Measurements from ENCODE around the gene STK10.
A peak's percentile ranks its signal among the peaks of the same experiment; 100 is the strongest.
"Not testable (repeated sequence)": the region's sequence is repeated elsewhere in the genome, so short reads cannot be mapped to it uniquely, and the experiment has no call there.

The STK10 gene

DNA sequence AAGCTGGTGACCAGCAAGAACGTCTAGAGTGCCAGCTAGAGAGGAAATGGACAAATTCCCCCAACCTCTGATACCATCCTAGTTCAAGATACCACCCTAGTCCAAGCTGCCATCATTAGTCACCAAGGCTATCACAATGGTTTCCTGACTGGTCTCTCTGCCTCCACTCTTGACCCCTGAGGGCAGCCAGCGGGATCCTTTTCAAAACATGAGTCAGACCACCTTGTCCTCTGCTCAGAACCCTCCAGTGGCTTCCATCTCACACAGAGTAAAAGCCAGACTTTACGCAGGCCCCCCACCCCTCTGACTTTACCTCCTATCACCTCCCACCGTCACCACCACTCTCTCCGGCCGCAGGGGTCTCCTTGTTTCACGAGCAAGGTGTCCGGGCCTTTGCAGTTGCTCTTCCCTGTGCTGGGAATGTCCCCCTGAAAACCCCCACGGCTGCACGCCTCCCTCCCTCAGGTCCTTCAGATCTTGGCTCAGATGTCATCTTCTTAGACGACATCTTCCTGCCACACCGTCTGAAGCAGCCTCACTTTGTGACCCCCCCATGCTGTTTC, 139.4 kb downstream of the STK10 start:
- no peak for DNase-seq

DNA sequence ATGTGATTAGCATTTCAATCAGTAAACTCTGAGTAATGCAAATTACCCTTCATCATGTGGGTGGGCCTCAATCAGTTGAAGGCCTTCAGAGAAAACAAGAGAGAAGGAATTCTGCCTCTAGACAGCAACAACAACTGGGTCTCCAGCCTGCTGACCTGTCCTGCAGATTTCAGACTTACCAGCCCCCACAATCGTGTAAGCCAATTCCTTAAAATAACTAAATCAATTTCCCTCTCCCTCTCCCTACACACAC, 139.9 kb downstream of the STK10 start:
- no peak for DNase-seq

DNA sequence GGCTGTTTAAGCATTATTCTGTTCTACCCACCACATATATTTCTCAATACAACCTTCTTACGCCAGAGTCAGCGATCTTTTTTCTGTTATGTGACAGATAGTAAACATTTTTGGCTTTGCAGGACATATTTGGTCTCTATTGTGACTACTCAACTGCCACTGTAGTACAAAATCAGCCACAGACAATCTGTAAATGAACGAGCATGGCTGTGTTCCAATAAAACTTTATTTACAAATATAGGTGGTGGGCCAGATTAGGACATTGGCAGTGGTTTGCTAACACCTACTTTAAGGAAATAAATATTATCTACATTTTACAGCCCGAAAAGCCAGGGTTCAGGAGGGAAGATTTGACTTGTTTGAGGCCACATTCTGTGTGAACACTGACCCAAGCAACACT, 141.4 kb downstream of the STK10 start:
- DNase-seq = no peak

DNA sequence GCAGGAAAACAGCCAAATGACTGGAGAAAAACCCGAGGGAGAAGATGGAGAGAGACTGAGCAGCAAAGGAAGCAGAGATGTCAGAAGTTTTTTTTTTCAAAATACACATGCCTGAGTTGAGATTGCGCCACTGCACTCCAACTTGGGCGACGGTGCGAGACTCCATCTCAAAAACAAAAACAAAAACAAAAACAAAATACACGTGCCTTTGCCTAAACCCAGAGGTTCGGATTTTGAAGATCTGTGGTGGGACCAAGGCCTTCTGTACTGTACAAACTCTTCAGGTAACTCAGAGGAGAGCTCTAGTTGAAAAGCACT, 142.8 kb downstream of the STK10 start:
- DNase-seq = no peak

DNA sequence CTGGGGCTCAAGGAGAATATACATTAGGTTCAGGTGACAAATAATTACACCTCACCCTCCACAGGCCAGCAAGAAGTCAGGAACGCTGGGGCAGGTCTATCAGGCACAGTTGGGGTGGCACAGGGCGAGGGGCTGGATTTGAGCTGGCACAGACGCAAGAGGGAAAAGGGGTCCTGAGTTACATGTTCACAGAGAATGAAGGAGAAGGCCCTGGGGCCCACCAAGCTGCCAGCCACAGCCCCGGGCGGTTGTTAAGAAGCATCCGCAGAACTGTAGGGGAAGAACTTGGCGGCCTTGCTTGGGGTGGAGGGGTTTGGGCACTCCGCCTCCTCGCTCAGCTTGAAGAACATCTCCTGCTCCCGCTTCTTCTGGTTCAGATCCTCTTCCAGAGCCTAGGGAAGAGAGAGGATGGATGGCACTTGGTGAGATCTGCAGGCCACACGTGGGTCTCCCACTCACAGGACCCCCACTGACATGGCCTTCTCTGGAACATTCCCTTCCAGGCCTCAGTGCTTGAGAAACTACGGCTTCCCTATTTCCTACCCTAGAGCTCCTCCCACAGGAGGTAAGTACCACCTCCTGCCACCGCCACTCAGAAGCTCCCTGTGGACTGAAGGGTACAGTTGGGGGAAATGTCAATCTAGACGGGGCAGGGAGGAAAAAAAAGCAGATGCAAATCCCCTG, 143.3 kb downstream of the STK10 start:
- DNase-seq = no peak

DNA sequence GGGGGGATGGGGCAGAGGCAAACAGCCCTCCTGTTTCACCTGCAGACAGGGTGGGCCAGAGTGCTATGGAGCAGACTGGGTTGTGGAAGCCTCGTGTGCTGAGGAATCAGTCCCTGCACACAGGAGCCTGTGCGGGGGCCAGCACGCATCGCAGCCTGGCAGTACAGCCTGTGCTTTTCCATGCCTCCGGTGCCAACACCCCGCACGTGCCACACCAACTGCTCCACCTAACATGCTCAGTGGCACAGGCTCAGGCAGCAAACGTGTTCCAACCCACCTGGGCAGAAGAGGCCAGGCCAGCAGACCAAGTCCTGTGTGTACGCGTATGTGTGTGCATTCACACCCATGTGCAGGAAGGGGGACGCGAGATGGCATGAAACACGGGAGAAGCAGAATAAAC, 144.2 kb downstream of the STK10 start:
- DNase-seq = no peak

DNA sequence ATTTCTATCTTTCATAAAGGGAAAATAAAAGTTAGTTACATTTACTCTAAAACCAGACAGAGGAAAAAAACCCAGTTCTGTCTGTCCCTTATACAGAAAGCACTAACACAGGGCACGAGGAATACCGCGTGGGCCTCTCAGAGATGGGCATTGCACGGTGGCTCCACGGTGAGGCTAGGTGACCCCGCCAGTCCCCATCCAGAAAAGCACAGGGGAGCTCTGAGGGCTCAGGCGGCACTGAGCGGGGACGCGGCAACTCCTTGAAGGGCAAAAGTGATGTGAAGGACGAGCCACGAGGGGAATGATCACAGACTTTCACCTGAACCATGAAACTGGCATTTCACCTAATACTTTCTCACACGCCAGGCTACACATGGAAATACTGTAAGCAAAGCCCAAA, 145.8 kb downstream of the STK10 start:
- DNase-seq = no peak

DNA sequence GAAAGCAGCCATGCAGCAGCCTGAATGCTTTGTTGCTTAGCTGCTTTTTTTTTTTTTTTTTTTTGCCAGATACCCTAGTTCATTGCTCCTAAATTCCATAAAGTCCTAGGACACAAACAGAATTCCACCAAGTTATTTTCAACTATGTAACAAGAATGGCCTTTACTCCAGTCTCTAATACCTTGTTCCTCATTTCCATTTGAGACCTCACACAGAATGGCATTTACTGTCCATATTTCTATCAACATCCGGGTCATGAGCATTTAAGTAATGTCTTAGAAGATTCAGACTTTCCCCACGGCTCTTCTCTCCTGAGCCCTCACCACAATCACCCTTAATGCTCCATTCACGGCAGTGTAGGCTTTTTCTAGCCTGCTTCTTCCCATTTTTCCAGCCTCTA, 149.9 kb downstream of the STK10 start:
- DNase-seq = no peak

DNA sequence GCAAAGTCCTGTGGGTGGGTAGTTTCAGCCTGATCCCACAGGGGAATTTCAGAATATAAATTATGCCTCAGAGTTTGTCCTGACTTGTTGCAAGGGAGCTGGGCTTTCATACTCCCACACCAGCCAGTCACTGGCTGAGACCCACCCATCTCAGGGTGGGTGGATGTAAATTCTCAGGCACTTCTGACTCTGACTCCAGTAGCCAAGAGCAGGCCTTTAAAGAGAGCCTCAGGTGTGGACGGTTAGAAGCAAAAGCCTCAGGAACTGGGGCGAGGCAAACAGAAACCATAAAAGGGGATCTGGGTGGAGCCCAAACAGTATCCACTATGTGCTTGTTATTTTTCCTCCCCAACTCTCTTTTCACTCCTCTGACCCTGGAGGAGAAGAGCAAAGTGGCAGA, 153.0 kb downstream of the STK10 start:
- no peak for DNase-seq

DNA sequence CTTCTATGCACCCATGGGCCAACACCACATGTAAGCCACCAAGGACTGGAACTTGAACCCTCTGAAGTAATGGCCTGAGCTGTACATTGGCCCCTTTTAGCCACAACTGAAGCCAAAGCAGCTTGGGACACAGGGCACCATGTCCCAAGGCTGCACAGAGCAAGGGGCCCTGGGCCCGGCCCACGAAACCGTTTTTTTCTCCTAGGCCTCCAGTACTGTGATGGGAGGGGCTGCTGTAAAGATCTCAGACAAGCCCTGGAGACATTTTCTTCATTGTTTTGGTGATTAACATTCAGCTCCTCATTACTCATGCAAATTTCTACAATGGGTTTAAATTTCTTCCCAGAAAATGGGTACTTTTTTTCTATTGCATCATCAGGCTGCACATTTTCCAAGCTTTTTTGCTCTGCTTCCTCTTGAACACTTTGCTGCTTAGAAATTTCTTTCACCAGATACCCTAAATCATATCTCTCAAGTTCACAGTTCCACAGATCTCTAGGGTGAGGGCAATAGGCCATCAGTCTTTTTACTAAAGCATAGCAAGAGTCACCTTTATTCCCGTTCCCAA, 156.0 kb downstream of the STK10 start:
- no peak for DNase-seq

DNA sequence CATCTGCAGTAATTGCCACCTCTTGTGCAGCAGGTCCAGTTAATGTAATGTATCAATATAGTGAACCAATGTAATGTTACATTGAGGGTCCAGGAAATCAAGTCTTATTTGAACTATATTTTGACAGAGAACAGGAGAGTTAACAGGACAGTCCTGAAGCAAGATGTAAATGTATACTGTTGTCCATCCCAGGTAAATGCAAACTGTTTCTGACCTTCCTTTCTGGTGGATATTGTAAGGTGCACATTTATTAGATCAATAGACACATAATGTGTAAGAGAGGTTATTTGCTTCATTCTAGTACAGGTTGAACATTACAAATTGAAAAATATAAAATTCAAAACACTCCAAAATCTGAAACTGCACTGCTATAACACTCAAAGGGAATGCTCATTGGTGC, 158.1 kb downstream of the STK10 start:
- DNase-seq = no peak

DNA sequence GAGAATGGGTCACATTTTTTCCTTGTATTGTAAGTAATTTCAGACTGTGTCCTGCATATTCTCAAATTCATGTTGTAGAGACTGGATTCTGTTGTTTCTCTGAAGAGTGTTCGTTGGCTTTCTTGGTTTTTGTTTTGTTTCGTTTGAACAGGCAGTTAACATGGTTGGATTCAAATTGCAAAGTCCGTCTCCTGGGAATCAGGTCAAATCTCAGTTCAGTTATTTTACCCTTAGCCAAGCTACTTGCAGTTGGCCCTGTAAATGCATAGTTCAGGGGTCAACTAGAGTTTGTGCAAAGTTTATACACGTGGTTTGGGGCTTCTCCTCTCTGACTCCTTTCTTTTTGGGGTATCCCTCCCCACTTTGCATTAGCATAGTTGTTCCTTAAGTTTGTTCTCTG, 159.9 kb downstream of the STK10 start:
- DNase-seq = no peak

DNA sequence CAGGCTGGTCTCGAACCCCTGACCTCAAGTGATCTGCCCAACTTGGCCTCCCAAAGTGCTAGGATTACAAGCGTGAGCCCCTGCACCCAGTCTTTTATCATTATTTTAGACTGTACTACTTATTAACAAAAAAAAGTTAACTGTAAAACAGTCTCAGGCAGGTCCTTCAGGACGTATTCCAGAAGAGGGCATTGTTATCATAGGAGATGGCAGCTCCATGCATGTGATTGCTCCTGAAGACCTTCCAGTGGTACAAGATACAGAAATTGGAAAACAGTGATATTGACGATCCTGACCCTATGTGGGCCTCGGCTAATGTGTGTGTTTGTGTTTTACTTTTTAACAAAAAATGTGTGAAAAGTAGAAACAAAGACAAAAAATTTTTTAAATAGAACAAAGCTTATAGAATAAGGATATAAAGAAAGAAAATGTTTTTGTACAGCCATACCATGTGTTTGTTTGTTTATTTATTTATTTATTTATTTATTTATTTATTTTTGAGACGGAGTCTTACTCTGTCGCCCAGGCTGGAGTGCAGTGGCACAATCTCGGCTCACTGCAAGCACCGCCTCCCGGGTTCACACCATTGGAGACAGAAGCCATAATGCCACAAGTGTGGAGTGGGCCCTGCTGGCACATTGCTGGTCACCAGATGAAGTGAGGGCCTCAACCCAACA, 167.8 kb downstream of the STK10 start:
- DNase-seq = not testable (repeated sequence)

DNA sequence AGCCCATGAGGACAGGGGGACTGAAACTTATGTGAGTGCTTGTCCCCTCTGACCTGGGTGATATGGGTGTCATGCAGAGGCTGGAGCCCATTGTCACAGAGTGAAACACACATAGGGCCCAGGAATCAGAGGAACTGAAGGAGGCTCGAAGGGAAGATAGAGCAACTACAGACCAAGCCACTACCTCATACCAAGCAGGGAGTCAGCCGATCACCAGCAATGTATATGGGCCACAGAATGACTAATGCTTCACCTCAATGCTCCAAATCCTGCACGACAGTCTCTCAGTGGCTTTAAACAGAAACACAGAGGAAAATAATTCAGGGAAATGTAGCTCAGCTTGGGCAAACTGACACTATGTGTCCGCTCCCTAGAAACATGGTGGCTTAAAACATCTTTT, 172.7 kb downstream of the STK10 start:
- no peak for DNase-seq

DNA sequence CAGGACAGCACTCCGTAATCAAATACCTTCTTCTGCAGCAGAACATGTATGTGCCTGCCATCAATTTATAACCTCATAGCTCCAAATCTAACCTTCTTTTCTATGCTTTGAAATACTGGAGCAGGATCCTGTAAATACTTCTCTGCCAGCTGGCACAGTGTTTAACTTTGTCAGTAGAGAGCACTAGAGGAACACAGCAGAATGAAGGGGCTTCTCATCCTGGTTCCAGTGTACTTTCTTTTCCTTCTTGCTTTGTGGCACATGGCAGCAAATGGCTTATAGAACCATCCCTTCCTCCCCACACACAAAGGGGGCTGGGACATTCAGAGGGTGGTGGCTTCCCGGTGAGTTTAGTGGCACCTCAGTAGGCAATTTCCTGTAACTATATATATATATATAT, 177.7 kb downstream of the STK10 start:
- DNase-seq = peak; percentile 57

DNA sequence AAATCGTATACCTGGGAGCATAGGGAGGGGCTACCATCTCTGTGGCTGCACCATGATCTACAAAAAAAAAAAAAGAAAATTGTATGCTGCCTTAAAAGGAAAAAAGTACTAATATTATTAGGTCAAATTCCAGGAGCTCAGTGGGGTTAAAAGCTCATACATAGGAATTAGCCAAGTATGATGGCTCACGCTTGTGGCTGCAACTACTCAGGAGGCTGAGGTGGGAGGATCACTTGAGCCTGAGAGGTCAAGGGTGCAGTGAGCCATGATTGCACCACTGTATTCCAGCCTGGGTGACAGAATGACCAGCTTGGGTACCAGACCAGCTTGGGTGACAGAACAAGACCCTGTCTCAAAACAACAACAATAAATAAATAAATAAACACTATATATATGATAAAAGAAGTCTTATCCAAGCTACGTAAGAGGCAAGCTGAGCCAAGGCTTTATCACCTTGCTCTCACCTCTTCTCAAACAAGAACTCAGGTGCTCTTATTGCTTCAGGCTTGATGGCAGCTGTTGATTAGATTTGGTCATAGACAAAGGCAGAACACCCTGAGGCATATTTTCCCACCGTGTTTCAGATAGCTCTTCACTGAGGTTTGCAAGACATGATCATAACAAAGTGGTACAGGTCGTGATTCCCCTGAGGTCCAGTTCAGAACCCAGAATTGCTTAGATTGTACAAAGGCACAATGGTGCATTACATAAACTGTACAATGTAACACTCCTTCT, 178.3 kb downstream of the STK10 start:
- DNase-seq = no peak

DNA sequence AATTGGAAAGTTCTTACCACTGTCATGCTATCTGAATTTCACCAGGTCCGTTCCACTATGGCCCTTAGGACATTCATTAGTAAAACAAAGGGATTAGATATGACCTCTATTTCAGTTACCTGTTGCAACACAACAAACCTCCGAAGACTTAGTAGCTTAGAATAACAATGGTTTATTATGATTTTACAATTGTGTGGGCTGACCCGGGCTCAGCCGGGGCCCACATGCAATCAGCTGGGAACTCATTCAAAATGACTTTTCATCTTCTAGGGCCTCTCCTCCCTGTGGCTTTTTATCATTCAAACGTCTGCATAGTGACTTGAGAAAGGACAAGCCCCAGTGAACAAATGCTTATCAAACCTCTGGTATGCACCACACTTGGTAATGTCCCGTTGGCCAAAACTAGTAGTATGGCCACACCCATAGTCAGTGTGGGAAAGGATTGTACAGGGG, 179.3 kb downstream of the STK10 start:
- DNase-seq = no peak

DNA sequence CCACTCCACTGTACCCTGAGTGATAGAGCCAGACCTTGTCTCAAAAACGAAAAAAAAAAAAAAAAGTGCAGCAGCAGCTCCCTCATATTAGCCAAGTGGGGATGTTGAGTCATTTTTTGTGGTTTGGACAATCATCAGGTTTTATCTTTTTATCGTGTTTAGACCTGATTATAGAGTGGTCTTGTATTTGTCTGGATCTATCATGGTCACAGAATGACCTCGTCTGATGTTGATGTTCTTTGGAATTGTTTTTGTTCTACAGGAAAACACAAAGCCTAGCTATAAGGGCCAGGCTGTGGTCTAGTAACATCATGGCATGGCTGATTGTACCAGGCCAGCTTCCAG, 179.9 kb downstream of the STK10 start:
- no peak for DNase-seq

DNA sequence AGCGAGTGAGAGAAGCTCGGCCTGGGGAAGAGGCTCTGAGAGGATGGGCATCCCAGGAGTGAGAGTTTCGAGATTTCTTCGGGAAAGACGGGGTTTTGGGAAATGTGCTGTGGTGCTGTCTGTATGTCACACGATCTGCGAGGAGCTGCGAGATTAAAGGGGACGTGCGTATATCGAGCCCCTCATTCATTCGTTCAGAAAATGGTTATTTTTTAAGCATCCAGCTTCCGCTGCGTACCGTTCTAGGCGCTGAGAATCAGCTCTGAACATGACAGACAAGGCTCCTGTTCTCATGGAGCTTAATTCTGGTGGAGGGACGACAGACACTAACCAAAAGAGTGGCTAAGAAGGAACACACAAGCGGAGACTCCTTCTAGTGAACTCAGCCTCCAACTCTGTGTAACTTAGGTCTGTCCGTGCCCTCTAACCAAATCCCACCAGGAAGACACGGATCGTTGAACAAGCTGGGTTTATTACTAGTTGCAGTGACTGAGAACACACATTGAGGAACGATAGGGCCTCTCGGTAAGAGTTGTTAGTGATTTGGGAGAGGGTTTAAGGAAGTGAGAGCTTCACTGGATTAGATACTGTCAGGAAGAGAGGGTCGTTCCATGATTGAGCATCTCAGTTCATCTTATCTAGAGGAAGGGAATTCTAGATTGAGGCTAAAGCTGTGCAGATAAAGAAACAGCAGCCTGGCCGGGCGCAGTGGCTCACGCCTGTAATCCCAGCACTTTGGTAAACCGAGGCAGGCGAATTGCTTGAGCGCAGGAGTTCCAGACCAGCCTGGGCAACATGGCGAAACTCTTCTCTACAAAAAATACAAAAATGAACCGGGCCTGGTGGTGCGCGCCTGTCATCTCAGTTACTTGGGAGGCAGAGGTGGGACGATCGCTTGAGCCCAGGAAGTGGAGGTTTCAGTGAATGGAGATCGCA, 180.6 kb downstream of the STK10 start:
- no peak for DNase-seq

DNA sequence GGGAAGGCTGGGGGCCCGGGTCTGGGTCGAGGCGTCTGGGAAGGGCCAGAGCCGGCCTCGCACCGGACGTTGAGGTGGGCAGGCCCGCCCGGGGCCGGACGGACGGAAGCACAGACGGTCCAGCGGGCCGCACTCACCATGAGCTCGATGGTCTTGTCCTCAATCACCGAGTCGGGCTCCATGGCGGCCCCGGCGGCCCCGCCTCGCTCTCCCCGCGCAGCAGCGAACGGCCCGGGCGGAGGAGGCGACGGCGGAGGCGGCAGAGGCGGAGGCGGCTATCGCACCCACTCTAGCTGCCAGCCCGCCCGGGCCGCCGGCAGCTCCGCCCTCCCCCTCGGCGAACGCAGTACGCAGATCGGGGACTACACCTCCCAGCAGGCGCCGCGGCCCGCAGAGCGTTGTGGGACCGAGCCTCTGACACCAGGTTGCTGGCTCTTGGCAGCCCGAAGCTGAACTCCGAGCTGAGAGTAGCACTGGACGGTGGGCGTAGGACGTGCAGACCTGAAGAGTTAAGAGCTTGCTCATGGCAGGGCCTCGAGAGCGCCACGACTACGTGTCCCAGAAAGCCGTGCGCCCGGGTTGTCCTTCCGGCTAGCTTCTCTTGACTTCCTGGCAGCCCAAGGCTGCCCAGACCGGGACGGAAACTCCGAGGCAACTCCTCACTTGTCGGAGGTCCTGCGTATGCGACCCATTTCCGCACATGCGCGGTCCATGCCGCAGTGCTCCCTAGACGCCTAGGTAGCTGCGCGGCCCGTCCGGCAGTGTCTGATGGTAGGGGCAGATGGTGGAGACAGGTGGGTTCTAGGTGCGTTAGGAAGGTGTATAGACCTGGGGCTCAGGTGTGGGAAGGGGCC, 181.5 kb downstream of the STK10 start, which contains the start of gene FBXW11:
Gene FBXW11 (minus strand): TSS at position 318 of the 854 bp plus-strand sequence. CDS start 136 bp downstream, at position 182.
- DNase-seq = peak; percentile 95

DNA sequence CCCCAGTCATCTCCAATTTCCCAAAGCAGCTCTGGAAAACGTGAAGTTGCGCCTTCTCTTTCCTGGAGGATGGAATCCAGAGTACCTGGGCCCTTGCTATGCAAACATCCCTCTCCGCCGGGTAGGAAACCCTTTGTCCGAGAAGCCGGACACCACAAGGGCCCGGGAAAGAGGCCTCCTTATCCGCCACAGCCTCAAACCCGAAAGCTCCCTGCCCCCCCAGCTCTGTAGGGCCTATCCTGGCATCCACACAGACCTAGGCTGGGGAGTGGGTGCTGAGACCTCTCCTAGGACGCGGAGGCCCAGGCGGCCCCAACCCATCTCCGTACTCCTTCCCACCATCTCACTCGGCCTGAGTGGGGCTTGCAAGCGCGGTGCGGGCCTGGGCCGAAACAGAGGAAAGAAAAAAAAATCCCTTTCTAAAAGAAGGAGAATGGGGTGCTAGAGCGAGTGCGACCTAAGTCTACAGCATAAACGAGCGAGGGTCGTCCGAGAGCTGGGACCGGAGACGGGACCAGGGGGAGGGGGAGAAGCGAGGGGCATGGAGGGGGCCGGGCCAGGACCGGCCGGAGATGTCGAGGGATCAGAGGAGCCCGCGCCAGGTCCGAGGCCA, 182.2 kb downstream of the STK10 start:
- DNase-seq = no peak

All from DMS 273 treated with DMSO at 0.1 percent for 48 hours (cell line).